ENCODE results near the gene CTDSPL. TPM values are rescaled to one million over a fixed set of nuclear protein-coding genes. Genes with fewer than 3 reads are reported as not detected.

The CTDSPL gene
- total RNA-seq, 1 donor from 2014 or later, result 56.3 TPM

DNA sequence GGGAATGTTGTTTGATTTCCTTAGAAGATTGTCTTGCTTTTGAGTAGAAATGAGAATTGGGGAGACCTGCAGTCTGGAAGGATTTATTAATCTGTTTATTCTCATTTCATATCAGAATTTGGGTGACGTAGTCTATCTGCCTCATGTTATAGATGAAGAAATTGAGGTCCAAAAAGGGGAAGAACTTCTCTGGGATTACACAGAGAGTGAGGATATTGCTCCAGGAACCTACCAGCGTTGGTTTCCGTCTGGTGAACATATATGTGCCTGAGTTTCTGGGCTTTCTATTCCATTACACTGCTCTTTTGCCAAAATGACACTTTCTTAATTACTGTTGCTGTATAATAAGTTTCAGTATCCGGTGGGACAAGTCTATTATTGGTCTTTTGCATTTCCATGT lies 51.8 kb downstream of the CTDSPL start:
- intact Hi-C loops (cut with micrococcal nuclease), result no loop called here
- H3K4me1 ChIP-seq, result peaks cover 34% of the 10 kb centered on the region
- H3K9me3 ChIP-seq (replicated peaks), result no peaks in the 10 kb centered on the region
- no peaks in the 10 kb centered on the region for H3K36me3 ChIP-seq
- DNase-seq, result no peak
- TF ChIP-seq, protein P1, sequence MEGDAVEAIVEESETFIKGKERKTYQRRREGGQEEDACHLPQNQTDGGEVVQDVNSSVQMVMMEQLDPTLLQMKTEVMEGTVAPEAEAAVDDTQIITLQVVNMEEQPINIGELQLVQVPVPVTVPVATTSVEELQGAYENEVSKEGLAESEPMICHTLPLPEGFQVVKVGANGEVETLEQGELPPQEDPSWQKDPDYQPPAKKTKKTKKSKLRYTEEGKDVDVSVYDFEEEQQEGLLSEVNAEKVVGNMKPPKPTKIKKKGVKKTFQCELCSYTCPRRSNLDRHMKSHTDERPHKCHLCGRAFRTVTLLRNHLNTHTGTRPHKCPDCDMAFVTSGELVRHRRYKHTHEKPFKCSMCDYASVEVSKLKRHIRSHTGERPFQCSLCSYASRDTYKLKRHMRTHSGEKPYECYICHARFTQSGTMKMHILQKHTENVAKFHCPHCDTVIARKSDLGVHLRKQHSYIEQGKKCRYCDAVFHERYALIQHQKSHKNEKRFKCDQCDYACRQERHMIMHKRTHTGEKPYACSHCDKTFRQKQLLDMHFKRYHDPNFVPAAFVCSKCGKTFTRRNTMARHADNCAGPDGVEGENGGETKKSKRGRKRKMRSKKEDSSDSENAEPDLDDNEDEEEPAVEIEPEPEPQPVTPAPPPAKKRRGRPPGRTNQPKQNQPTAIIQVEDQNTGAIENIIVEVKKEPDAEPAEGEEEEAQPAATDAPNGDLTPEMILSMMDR (IDR thresholded peaks at IDR 0.05; ENCODE audit: borderline replicate concordance), result no peak
- no peak overlapping the region for H3K4me3 ChIP-seq
- H3K27me3 ChIP-seq (ENCODE audit: low read depth), result no peaks in the 10 kb centered on the region
- no peak overlapping the region for H3K27ac ChIP-seq (replicated peaks)

DNA sequence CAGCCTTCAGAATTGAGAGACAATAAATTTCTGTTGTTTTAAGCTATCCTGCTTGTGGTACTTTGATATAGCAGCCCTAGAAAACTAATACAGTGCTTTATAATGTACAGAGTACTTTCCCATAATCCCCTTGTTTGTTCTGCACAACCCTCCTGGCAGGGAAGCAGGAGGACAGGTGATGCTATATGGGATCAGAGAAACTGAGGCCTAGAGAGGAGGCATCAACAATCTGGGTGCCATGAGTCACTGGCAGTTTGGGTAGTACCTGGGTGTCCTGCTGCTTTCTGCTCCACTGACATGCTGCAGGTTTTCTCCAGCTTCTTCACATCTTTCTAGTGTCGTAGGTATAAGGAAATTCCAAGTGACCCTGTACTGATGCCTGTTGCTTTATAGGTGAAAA lies 55.0 kb downstream of the CTDSPL start:
- no peak for DNase-seq
- no peak overlapping the region for H3K4me3 ChIP-seq
- H3K36me3 ChIP-seq, result no peaks in the 10 kb centered on the region
- no peak overlapping the region for H3K27ac ChIP-seq (replicated peaks)
- no peaks in the 10 kb centered on the region for H3K9me3 ChIP-seq (replicated peaks)
- TF ChIP-seq, protein P1 (IDR thresholded peaks at IDR 0.05; ENCODE audit: borderline replicate concordance), result no peak
- no peaks in the 10 kb centered on the region for H3K27me3 ChIP-seq (ENCODE audit: low read depth)
- H3K4me1 ChIP-seq, result peaks cover 51% of the 10 kb centered on the region
- intact Hi-C loops (cut with micrococcal nuclease), result no loop called here

DNA sequence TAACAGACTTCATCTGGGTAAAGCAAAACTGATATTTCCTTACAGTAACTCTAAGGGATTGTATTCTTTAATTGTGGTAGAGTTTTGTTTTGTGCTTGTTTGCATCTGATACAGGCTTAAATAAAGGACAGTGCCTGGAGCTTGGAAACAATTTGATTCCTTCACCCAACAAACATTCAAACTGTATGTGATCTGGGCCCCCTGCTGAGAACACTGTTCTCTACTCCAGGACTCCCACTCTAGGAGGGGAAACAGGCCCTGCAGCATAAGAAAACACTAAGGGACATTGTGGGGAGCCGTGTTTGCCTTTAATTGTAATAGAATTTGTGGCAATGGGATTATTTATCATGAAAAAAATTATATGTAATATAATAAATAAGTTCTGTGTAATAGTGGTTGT lies 56.9 kb downstream of the CTDSPL start:
- Histone ChIP-seq H3K36me3 (no peaks in the 10 kb centered on the region), H3K27ac (replicated peaks) (no peak overlapping the region), H3K4me1 (peaks cover 61% of the 10 kb centered on the region), H3K27me3 (ENCODE audit: low read depth) (no peaks in the 10 kb centered on the region), H3K9me3 (replicated peaks) (no peaks in the 10 kb centered on the region), H3K4me3 (no peak overlapping the region)
- TF ChIP-seq, protein P1 (IDR thresholded peaks at IDR 0.05; ENCODE audit: borderline replicate concordance), result no peak
- intact Hi-C loops (cut with micrococcal nuclease), result no loop called here
- DNase-seq, result no peak

DNA sequence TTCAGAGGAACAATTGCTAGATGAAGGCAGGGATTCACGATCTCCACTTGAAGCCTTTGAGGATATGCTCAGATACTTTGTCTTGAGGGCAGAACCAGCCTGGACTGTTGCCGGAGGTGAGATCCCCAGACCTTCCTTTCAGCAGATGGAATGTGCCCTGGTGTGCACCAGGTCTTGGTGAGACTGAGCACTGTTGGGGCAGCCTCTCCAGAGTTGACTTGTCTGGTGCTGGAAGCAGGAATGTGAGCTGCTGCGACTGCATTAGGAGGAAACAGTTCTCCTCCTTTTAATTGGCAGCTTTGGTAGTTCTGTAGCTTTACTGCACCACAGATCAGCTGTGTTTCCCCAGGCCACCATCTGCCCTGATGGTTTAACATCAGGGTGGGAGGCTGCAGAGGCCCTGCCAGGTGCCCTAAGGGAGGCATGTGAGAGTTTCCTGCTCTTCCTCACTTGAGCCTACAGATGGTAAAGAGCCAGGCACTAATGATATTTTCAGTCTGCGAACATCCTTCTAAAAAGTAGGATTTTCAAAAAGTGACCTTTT lies 58.5 kb downstream of the CTDSPL start:
- intact Hi-C loops (cut with micrococcal nuclease), result no loop called here
- Histone ChIP-seq H3K4me1 (peaks cover 77% of the 10 kb centered on the region), H3K36me3 (no peaks in the 10 kb centered on the region), H3K4me3 (no peak overlapping the region), H3K9me3 (replicated peaks) (no peaks in the 10 kb centered on the region), H3K27me3 (ENCODE audit: low read depth) (no peaks in the 10 kb centered on the region), H3K27ac (replicated peaks) (peak overlapping the region; percentile 13)
- TF ChIP-seq, protein P1 (IDR thresholded peaks at IDR 0.05; ENCODE audit: borderline replicate concordance), result no peak
- no peak for DNase-seq

DNA sequence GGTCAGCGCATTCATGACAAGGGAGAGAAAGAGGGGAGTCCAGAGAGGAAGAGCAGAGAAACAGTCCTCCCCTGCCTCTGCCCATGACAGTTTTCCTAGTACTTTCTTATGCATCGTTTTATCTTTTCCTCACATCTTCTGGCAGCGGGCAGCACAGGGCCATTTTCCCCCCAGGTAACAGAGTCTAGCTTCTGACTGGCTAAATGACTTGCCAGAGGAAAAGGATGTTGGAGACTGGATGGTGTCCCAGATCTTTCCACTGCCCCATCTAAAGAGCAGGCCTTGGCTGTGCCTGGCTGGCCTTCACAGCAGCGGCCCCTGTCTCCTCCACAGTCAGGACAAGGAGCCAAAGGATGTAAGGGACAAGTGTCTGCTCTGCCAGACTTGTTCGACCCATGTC lies 59.3 kb downstream of the CTDSPL start:
- no peak overlapping the region for H3K4me3 ChIP-seq
- H3K4me1 ChIP-seq, result peaks cover 80% of the 10 kb centered on the region
- TF ChIP-seq, protein P1 (IDR thresholded peaks at IDR 0.05; ENCODE audit: borderline replicate concordance), result no peak
- H3K36me3 ChIP-seq, result no peaks in the 10 kb centered on the region
- DNase-seq, result no peak
- intact Hi-C loops (cut with micrococcal nuclease), result no loop called here
- peak overlapping the region; percentile 39 for H3K27ac ChIP-seq (replicated peaks)
- no peaks in the 10 kb centered on the region for H3K27me3 ChIP-seq (ENCODE audit: low read depth)
- no peaks in the 10 kb centered on the region for H3K9me3 ChIP-seq (replicated peaks)

Data from left ventricle myocardium inferior (tissue), 1 donor.